Activated B cell treated with CpG ODN at 0.5 μM for 24 hours (primary cell): ENCODE data around the gene CTDP1. TPM values are rescaled to one million over a fixed set of nuclear protein-coding genes. Genes with fewer than 3 reads are reported as not detected.

ENCODE experiments used
- ATAC-seq: fragments of 200-7000 bp; cut with Tn5 transposase; one replicate; pipeline ENCODE4 v1.10.0; 2021; ENCODE audit warnings: low read depth, mild to moderate bottlenecking, moderate library complexity
- CTCF ChIA-PET: fragments of 350-600 bp; sonication (Branson Sonifier 250); formaldehyde crosslinking; loops from one replicate; lab custom pipeline; 2021; ENCODE audit warnings: antibody characterized with exemption; lab: Charles Lee
- POLR2A ChIA-PET: fragments of 350-600 bp; sonication (Branson Sonifier 250); formaldehyde crosslinking; loops from one replicate; lab custom pipeline; 2021; ENCODE audit warnings: antibody characterized with exemption; lab: Charles Lee
- DNase-seq: peaks from one replicate; pipeline ENCODE4 v3.0.0; 2022
- H3K27ac Mint-ChIP-seq: one replicate; pipeline ENCODE4 v1.8.0; 2020; ENCODE audit warnings: mixed read lengths
- H3K27me3 Mint-ChIP-seq: one replicate; pipeline ENCODE4 v1.8.0; 2021; ENCODE audit warnings: mixed read lengths
- H3K36me3 Mint-ChIP-seq: one replicate; pipeline ENCODE4 v1.8.0; 2021; ENCODE audit warnings: low read depth, mixed read lengths
- H3K4me1 Mint-ChIP-seq: one replicate; pipeline ENCODE4 v1.8.0; 2021; ENCODE audit warnings: mixed read lengths
- H3K4me3 Mint-ChIP-seq: one replicate; pipeline ENCODE4 v1.8.0; 2020; ENCODE audit warnings: mild to moderate bottlenecking, mixed read lengths
- H3K9me3 Mint-ChIP-seq: one replicate; pipeline ENCODE4 v1.8.0; 2020; ENCODE audit warnings: mixed read lengths
- intact Hi-C: fragments of 100-400 bp; cut with micrococcal nuclease; formaldehyde crosslinking; loops from one replicate; pipeline ENCODE4 v1.15.1; 2024
- total RNA-seq: library from RNA; stranded (reverse); gene quantifications from 2 replicates; pipeline ENCODE4 v1.2.3, GENCODE V29; 2022
- TF ChIP-seq, protein P1 (sequence below): fragments of 200-600 bp; IDR thresholded peaks from one replicate; pipeline ENCODE4 v1.8.0; 2022; ENCODE audit warnings: antibody characterized with exemption, mild to moderate bottlenecking

CTDP1 gene
- total RNA-seq, 1 donor from 2014 or later: 33.8 TPM

GRCh38 chr18:79733135-79733701 lies 53.6 kb downstream of the CTDP1 start:
- peaks cover 90% of the 10 kb centered on the region for H3K36me3 Mint-ChIP-seq
- H3K27me3 Mint-ChIP-seq: no peaks in the 10 kb centered on the region
- H3K4me3 Mint-ChIP-seq: no peak overlapping the region
- peaks cover 4% of the 10 kb centered on the region for H3K9me3 Mint-ChIP-seq
- no peak overlapping the region for H3K27ac Mint-ChIP-seq
- ChIA-PET POLR2A (no interaction called here), CTCF (no interaction called here)
- intact Hi-C loops: no loop called here
- no peak for DNase-seq
- H3K4me1 Mint-ChIP-seq: no peaks in the 10 kb centered on the region
- no peak for ATAC-seq
- TF ChIP-seq, protein P1, sequence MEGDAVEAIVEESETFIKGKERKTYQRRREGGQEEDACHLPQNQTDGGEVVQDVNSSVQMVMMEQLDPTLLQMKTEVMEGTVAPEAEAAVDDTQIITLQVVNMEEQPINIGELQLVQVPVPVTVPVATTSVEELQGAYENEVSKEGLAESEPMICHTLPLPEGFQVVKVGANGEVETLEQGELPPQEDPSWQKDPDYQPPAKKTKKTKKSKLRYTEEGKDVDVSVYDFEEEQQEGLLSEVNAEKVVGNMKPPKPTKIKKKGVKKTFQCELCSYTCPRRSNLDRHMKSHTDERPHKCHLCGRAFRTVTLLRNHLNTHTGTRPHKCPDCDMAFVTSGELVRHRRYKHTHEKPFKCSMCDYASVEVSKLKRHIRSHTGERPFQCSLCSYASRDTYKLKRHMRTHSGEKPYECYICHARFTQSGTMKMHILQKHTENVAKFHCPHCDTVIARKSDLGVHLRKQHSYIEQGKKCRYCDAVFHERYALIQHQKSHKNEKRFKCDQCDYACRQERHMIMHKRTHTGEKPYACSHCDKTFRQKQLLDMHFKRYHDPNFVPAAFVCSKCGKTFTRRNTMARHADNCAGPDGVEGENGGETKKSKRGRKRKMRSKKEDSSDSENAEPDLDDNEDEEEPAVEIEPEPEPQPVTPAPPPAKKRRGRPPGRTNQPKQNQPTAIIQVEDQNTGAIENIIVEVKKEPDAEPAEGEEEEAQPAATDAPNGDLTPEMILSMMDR: no peak

DNA sequence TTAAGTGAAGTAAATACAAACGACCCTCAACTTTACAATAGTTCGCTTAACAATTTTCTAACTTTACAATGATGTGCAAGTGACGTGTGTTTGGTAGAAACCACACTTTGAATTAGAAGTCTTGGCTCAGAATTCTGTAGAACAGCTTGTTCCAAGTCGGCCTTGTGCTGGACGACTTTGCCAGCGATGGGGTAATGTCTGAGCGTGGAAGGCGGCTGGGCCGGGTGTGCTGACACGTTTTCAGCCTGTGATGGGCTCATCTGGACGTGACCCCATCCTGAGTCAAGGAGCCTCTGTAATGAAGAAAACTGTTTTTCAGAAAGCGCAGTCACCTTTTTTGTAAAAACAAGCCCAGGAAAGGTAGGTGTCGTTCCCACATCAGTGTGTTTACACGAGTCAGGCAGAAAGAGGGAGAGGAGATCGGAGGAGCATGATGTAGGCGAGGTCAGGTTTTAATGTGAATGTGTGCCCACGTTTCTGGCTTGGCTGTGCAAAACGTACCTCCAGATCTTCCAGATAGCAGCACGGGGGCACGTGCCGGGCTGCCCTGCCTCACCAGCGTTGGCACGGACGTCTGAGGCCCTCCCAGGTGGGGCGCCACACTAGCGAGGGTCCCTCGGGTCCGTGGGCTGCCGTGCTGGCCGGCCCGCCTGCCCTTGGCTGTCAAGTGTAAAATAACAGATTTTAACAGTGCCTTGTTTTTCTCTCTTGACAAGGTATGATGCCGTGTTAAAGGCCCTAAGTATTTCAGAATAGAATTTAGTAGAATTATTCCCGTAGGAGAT lies 54.6 kb downstream of the CTDP1 start:
- DNase-seq: no peak
- TF ChIP-seq, protein P1: no peak
- H3K36me3 Mint-ChIP-seq: peaks cover 90% of the 10 kb centered on the region
- ATAC-seq: no peak
- intact Hi-C loops: no loop called here
- H3K27me3 Mint-ChIP-seq: no peaks in the 10 kb centered on the region
- no peaks in the 10 kb centered on the region for H3K4me1 Mint-ChIP-seq
- H3K27ac Mint-ChIP-seq: no peak overlapping the region
- H3K4me3 Mint-ChIP-seq: no peak overlapping the region
- ChIA-PET POLR2A (no interaction called here), CTCF (no interaction called here)
- peaks cover 4% of the 10 kb centered on the region for H3K9me3 Mint-ChIP-seq

- TF ChIP-seq, protein P1: no peak
- Mint-ChIP-seq H3K4me1 (no peaks in the 10 kb centered on the region), H3K27me3 (no peaks in the 10 kb centered on the region), H3K27ac (no peak overlapping the region), H3K4me3 (no peak overlapping the region), H3K9me3 (peaks cover 4% of the 10 kb centered on the region), H3K36me3 (peaks cover 85% of the 10 kb centered on the region)
- ChIA-PET CTCF (no interaction called here), POLR2A (no interaction called here)
- intact Hi-C loops: no loop called here
- DNase-seq: no peak
- no peak for ATAC-seq
These were observed 55.7 kb downstream of the CTDP1 start for GRCh38 chr18:79735071-79735980.

DNA sequence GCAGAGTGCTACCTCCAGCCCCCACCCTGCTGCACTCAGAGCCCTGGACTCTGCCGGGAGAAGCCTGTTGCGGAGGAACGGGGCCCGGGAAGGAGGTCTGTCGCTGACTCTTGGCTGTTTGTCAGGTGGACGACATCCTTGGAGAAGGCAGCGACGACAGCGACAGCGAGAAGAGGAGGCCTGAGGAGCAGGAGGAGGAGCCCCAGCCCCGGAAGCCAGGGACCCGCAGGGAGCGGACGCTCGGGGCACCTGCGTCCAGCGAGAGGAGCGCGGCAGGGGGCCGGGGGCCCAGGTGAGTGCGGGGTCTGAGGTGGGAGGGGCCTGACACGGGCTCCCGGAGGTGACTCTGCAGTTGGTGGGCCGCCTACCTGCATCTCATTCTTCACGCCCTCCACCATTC lies 56.6 kb downstream of the CTDP1 start:
- H3K36me3 Mint-ChIP-seq: peaks cover 85% of the 10 kb centered on the region
- intact Hi-C loops: no loop called here
- H3K4me1 Mint-ChIP-seq: peaks cover 6% of the 10 kb centered on the region
- H3K27ac Mint-ChIP-seq: no peak overlapping the region
- CTCF ChIA-PET: no interaction called here
- POLR2A ChIA-PET: no interaction called here
- peaks cover 4% of the 10 kb centered on the region for H3K9me3 Mint-ChIP-seq
- TF ChIP-seq, protein P1: no peak
- H3K4me3 Mint-ChIP-seq: no peak overlapping the region
- ATAC-seq (no peak), DNase-seq (no peak)
- no peaks in the 10 kb centered on the region for H3K27me3 Mint-ChIP-seq

- DNase-seq (no peak), ATAC-seq (no peak)
- TF ChIP-seq, protein P1: no peak
- Mint-ChIP-seq H3K9me3 (peaks cover 3% of the 10 kb centered on the region), H3K4me1 (peaks cover 6% of the 10 kb centered on the region), H3K27ac (no peak overlapping the region), H3K27me3 (no peaks in the 10 kb centered on the region), H3K4me3 (no peak overlapping the region), H3K36me3 (peaks cover 85% of the 10 kb centered on the region)
- ChIA-PET POLR2A (no interaction called here), CTCF (no interaction called here)
- intact Hi-C loops: no loop called here
These were observed 57.2 kb downstream of the CTDP1 start for GRCh38 chr18:79736846-79737245.
